DMS114 treated with DMSO at 0.1 percent for 48 hours (cell line): ENCODE measurements around the gene CPLX4.
A peak's percentile ranks its signal among the peaks of the same experiment; 100 is the strongest.
"Not testable (repeated sequence)": the region's sequence is repeated elsewhere in the genome, so short reads cannot be mapped to it uniquely, and the experiment has no call there.

ENCODE experiments used
- DNase-seq: peaks from one replicate; lab custom pipeline; 2025; ENCODE audit not compliant: unreplicated experiment; lab: John Stamatoyannopoulos, UW

Gene CPLX4

DNA sequence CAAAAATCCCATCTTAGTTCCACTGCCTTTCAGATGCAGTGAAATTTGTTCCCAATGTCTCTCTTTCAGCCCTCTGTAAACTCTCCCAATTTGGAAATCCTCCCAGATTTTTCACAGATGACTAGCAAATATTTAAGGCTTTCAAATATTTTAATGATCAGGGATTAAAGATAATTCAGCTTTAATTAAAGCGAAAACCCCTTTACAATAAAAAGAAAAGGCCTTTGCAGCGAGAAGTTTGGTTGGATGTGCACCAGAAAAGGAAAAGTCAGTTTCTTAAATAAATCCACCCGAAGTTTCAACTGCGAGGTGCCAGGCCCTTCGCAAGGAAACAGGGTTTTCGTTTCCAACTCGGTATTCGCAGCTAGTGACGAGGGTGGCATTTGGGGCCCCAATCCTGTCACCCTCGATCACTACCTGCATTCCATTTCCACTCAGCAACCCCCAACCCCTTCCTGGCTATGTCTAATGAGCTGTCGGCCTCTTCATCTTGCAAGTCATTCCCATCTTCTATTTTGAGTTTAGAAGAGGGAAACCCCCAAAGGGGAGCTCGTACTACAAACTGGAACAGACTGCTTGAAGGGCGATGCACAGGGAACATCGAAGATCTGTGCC is 46.7 kb downstream of the CPLX4 start:
- DNase-seq = no peak

DNA sequence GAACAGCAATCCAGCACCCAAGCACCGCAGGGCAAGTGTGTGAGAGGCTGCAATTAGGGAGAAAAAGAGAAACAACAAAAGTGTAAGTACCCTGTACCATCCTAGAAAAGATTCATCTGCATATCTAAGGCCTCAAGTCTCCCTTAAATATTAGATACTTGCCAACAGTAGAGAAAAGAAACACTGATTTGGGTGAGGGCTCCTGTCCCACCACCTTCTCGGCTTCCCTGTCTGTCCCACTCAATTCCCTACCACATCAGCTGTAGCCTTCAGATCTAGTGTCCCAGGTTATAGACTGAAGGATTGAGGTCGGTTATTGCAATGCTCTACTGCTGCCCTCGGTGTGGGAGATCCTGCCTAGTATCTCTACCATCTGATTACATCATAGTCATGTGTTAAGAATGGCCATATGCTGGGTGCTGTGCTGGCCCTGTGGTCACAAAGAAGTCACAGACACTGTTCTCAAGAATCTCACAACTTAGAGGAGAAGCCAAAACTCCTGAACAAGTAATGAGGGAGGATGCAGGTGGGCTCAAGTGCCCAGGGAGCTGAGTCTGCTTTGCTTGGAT is 47.7 kb downstream of the CPLX4 start:
- DNase-seq = no peak

GRCh38 chr18:59269563-59270119 is 48.8 kb downstream of the CPLX4 start:
- no peak for DNase-seq

GRCh38 chr18:59268721-59269562 is 49.5 kb downstream of the CPLX4 start:
- DNase-seq = no peak

- no peak for DNase-seq
Observed at GRCh38 chr18:59268127-59268720, 50.2 kb downstream of the CPLX4 start.

- DNase-seq = peak; percentile 15
Observed at GRCh38 chr18:59267503-59268126, 50.8 kb downstream of the CPLX4 start.

GRCh38 chr18:59266886-59267502 is 51.5 kb downstream of the CPLX4 start:
- DNase-seq = no peak

DNA sequence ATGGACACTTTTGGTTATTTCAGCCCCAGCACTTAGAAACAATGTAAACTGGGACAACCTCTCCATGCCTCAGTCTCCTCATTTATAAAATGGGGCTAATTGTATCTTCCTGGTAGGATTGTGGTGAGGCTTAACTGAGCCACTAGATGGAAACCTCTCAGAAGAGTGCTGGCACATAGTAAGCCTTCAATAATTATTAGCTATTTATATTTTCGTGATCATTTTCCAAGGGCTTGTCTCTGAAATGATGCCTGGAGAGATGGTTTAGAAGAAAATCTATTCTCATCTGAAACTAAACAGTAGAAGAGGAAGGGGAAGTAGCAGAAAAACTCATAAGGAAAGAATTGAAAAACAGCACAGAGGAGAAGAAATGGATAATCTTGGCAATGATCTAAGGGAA is 52.0 kb downstream of the CPLX4 start:
- DNase-seq = no peak

GRCh38 chr18:59265974-59266369 is 52.5 kb downstream of the CPLX4 start:
- DNase-seq = no peak

DNA sequence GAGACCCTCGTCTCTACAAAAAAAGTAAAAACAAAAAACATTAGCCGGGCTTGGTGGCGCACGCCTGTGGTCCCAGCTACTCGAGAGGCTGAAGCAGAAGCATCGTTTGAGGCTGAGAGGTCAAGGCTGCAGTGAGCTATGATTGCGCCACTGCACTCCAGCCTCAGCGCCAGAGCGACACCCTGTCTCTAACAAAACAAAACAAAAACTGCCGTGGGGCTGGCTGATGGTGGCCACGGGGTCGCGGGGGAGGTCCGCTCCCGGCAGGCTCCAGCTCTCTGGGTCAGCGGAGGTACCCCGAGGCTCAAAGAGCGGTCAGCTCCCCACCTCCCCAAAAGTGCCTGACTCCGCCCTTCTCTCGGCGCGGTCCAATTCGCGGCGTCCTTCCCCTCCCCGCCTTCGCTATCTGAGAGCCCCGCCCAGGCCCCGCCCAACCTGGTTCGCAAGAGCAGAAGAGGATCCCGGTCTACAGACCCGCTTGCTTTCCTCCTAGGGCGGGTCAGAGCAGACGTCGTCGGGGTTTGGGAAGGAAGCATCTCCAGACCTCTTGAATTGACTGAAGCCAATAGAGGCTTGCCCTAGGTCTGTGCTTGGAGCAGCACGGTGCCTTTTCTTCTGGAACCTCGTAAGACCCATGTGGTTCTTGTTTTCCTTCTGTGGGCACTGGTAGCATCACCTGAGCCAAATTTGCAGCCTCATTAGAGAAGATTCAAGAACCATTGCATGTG is 53.0 kb downstream of the CPLX4 start:
- DNase-seq = peak; percentile 48

DNA sequence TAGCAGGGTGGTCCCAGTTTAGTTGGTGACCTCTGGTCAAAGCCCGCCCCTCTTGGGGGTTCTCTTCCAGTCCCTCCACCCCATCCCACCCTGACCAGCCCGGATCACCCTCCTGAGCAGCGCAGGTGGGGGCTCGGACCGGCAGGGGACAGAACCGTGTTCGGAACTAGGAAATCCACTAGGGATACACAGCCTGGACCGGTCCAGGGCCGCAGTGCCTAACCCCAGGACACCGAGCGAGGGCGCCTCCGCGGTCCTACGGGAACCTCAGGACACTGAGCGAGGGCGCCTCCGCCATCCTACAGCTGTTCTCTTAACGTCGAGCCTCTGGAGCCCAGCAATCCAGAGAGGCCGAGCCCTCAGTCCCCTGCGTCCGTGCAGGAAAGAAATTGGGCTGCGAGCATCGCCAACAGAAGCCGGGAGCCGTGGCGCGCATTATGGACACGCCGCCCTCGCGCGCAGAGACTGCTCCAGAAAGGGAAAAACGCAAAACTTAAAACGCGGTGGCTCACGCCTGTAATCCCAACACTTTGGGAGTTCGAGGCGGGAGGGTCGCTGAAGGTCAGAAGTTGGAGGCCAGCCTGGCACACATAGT is 53.7 kb downstream of the CPLX4 start:
- DNase-seq = no peak

GRCh38 chr18:59264121-59264571 is 54.3 kb downstream of the CPLX4 start:
- no peak for DNase-seq

GRCh38 chr18:59263661-59264060 is 54.8 kb downstream of the CPLX4 start:
- DNase-seq = no peak

DNA sequence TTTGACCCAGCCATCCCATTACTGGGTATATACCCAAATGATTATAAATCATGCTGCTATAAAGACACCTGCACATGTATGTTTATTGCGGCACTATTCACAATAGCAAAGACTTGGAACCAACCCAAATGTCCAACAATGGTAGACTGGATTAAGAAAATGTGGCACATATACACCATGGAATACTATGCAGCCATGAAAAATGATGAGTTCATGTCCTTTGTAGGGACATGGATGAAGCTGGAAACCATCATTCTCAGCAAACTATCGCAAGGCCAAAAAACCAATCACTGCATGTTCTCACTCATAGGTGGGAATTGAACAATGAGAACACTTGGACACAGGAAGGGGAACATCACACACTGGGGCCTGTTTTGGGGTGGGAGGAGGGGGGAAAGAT is 56.2 kb downstream of the CPLX4 start:
- not testable (repeated sequence) for DNase-seq

DNA sequence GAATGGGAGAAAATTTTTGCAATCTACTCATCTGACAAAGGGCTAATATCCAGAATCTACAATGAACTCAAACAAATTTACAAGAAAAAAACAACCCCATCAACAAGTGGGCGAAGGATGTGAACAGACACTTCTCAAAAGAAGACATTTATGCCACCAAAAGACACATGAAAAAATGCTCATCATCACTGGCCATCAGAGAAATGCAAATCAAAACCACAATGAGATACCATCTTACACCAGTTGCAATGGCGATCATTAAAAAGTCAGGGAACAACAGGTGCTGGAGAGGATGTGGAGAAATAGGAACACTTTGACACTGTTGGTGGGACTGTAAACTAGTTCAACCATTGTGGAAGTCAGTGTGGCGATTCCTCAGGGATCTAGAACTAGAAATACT is 56.6 kb downstream of the CPLX4 start:
- not testable (repeated sequence) for DNase-seq

- not testable (repeated sequence) for DNase-seq
Observed at GRCh38 chr18:59255491-59255890, 63.0 kb downstream of the CPLX4 start.

- peak; percentile 43 for DNase-seq
Observed at GRCh38 chr18:59249199-59249774, 69.2 kb downstream of the CPLX4 start.

DNA sequence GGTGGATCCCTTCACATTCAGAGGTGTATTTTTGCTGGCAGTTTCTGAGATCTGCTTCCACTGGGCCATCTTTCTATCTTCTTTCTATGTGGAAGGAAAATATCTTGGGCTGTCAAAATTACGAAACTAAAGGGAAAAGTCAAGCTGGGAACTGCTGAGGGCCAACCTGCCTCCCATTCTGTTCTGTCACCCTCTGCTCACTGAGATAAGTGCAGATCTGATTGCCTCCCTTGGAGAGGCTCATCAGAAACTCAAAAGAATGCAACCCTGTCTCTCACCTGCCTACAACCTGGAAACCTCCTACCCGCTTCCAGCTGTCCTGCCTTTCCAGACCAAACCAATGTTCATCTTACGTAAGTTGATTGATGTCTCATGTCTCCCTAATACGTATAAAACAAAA is 71.7 kb downstream of the CPLX4 start:
- no peak for DNase-seq
